ENCODE measurements around the gene BET1L.
"Not testable (repeated sequence)": the region's sequence is repeated elsewhere in the genome, so short reads cannot be mapped to it uniquely, and the experiment has no call there.

BET1L gene

DNA sequence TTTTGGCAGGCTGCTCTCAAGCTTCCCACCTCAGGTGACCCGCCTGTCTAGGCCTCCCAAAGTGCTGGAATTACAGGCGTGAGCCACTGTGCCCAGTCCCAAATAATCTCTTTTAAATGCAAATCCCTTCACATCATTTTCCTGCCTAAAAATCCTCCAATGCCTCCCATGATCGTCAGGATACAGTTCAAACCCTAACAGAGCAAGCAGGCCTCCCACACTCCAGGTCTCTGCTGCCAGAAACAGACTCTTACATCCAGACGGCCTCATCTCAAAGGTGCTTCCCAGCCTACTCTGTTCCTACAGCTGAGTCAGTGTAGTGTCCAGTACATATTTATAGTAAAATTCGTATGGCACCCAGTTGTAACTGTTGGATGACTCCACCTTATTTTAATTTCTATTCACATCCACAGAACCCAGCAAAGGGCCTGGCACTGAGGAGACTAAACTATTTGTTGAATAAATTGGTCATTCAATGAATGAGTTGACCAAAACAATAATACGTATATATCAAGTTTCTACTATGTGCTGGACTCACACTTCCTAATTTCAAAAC is 20.7 kb upstream of the BET1L start:
- DNase-seq = no peak

GRCh38 chr11:225734-226453 is 18.7 kb upstream of the BET1L start:
- no peak for DNase-seq

- DNase-seq = no peak
Observed at GRCh38 chr11:224424-224823, 17.2 kb upstream of the BET1L start.

- DNase-seq = no peak
Observed at GRCh38 chr11:223884-224283, 16.7 kb upstream of the BET1L start.

- no peak for DNase-seq
Observed at GRCh38 chr11:223026-223789, 16.0 kb upstream of the BET1L start.

DNA sequence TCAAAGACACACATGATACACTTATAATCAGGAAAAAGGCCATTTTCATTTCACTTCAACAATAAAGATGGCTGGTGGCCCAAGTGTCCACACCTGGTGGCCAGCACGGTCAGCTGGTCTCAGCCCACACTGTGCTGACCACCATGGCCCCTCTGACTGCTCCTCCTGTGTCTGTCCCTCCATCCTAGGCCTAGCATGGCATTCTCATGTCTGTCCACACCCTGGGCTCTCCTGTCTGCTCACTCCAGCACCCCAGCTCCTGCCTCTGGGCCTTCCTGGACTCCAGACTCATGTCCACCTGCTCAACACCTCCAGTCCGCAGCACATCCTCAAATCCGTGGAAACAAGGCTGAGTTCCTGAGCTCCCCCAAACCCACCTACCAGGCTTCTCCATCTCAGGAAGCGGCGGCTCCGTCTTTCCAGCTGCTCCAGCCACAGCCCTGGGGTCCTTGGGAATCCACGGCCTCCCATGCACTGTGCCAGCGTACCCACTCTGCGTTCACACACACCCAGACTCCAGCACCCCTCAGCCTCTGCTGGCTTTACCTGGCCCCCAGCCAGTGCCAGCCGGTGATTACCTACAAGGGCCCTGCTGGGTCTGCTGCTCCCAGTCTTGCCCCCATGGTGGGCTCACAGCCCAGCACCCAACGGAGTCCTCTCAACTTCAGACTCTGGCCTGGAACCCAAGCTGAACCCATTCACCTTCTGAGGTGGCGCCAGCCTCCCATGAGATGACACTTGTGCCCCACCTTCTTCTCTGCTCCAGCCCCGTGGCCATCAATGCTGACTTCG is 15.0 kb upstream of the BET1L start:
- no peak for DNase-seq

DNA sequence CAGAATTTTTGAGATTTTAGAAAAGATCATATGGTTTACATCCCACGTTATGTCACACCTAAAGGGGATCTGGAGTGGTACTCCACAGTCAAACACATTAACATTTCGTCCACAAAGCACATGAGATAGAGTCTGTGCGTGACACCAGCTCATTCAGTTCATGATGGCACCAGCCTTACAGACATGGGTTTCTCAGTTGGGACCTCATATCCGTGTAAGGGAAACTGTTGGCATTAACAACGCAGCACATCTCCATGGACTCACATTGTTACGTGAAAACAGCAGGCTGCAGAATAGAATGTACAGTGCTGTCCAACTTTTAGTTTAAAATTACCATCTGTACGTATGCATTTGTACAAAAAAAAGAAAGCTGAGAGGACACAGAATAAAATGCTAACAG is 14.3 kb upstream of the BET1L start:
- no peak for DNase-seq

- DNase-seq = not testable (repeated sequence)
Observed at GRCh38 chr11:220641-221215, 13.5 kb upstream of the BET1L start.

DNA sequence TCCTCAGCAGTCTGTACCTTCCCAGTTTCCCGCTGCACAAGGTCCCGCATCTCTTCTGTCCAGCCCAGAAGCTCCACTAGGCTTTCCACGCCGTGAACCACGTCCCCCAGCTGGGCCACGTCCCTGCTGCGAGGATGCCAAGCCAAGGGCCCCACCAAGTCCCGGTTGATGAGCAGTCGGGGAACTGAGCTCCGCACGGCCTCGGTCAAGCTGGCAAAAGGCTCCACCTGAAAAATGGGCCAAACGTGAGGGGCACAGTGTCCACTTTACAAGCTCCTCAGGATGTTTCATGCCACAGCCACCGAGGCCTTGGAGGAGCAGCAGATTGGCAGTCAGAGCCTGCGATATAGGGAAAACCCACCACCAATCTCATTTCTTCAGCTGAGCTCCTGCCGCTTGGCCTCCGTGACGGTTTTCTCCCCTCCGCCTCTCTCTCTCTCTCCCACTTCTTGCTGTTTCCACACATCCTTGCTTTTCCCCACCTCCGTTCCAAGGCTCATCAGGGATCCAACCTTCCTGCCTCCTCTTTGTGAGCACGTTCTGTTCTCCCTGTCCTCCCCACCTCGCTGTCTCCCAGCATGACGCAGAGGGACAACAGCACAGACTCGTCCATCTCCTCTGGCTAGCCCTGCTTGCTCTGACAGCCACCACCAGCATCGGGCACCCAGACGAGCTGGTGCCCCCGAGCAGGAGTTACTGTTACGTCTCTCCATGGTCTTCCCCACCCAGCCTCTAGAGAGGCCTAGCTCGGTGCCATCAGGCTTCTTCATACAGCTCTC is 11.8 kb upstream of the BET1L start:
- DNase-seq = no peak

- DNase-seq = no peak
Observed at GRCh38 chr11:217704-218103, 10.5 kb upstream of the BET1L start.

DNA sequence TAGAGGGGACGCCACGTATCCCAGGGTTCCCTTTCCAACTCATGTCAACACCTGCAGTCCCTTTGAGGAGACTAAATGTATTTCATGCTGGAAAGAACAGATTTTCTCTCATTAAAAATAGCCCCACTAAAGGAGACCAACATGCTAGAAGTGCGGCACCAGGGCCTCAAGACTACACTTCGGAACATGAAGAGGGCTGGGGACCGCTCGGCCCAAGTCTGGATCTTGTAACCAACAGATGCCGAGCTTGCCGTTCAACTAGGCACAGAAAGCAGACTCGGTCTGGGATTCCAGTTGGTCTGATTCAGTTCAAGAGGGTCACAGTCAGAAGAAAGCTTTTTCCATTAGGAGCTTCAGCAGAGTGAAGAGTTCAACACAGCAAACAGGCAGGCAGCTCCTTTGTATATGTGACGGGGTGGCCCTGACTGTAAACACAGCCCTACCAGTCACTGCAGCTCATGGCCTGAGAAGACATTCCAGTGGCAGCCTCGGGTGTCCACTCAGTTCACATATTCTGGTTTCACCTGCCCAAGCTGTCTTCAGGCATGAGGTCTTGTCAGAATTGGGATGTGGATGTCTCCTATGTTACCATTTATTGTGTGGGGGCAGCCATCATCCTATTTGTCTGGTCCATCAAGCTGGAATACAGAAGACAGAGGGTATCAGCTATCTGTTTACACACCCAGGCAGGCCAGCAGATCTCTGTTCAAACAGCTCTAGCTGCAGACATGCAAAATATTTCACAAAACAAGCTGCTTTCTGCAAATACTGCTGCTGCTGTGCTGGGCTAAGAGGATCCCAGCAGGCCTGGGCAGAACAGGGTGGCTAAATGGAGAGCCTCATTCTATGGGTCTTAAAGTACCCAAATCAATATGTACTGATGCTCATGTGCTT is 9.1 kb upstream of the BET1L start:
- DNase-seq = no peak

- DNase-seq = no peak
Observed at GRCh38 chr11:215581-216037, 8.4 kb upstream of the BET1L start.

DNA sequence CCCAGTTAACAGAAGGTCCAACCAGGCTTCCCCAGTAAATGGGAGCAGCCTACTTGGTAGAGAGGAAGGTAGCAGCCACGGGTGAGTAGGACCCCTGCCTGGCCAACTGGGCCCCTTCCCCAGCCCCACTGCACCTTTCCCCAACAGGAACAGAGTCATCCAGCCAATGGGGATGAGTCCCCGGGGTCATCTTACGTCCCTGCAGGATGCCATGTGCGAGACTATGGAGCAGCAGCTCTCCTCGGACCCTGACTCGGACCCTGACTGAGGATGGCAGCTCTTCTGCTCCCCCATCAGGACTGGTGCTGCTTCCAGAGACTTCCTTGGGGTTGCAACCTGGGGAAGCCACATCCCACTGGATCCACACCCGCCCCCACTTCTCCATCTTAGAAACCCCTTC is 6.9 kb upstream of the BET1L start:
- no peak for DNase-seq

GRCh38 chr11:213111-213510 is 5.9 kb upstream of the BET1L start:
- no peak for DNase-seq

DNA sequence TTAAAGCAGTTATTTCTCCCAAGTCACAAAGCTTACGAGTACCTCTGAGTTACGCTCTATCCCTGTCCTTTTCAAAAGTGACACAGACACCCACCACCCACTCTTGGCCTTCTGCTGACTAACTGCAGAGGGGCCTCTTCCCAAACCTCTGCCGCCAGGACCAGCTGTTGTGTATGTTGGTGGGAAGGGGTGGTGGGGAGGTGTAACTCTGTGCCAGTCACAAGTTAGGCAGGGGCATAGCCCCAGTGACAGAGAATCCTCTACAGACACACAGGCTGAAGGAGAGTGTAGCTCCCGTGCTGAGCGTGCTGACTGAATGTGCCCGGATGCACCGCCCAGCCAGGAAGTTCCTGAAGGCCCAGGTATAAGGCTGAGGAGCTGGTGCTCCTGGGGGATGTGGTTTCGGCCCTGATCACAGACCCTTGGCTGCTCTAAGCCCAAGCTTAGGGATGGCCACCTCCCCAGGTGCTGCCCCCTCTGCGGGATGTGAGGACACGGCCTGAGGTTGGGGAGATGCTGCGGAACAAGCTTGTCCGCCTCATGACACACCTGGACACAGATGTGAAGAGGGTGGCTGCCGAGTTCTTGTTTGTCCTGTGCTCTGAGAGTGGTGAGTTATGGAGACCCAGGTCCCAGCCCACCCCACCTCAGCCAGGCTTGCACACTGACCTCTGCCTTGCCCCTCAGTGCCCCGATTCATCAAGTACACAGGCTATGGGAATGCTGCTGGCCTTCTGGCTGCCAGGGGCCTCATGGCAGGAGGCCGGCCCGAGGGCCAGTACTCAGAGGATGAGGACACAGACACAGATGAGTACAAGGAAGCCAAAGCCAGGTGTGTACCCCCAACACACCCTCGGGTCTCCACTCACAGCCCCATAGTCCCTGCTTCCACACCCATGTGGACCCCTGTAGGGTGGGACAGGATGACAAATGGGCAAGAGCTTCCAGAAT is 5.2 kb upstream of the BET1L start:
- no peak for DNase-seq

GRCh38 chr11:211741-212140 is 4.5 kb upstream of the BET1L start:
- no peak for DNase-seq

DNA sequence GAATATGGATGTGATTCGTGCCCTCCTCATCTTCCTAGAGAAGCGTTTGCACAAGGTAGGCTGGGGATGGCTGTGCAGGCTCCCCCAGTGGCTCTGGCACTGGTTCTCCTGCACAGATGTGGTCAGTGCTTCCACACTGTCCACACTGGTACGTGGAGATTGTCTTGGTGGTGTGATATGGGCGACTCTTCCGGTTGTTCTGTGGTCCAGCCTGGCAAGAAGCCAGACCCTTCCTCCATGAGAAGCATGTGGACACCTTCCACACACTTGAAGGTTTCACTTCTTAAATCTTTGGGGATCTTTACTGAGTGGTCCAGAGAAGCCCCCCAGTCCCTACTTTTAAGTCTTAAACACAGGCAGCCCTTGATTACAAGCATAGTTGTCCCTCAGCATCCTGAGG is 4.1 kb upstream of the BET1L start:
- DNase-seq = no peak

GRCh38 chr11:210803-211180 is 3.6 kb upstream of the BET1L start:
- no peak for DNase-seq

- no peak for DNase-seq
Observed at GRCh38 chr11:210122-210802, 3.1 kb upstream of the BET1L start.
